GM21526 (cell line): ENCODE measurements around the gene ZBTB16.

Source experiments
- ATAC-seq: cut with Tn5 transposase; IDR thresholded peaks from one replicate; pipeline ENCODE4 v1.9.1; 2021; ENCODE audit warnings: moderate library complexity; ENCODE audit not compliant: unreplicated experiment, low FRiP score

The ZBTB16 gene

GRCh38 chr11:114124601-114125144 is 65.2 kb downstream of the ZBTB16 start:
- no peak for ATAC-seq

GRCh38 chr11:114125531-114125930 is 66.0 kb downstream of the ZBTB16 start:
- no peak for ATAC-seq

- no peak for ATAC-seq
These were observed 66.4 kb downstream of the ZBTB16 start for GRCh38 chr11:114125959-114126358.

GRCh38 chr11:114128399-114128798 is 68.9 kb downstream of the ZBTB16 start:
- ATAC-seq = no peak

GRCh38 chr11:114129142-114129541 is 69.6 kb downstream of the ZBTB16 start:
- ATAC-seq = no peak

GRCh38 chr11:114129699-114130098 is 70.2 kb downstream of the ZBTB16 start:
- ATAC-seq = no peak

- no peak for ATAC-seq
These were observed 70.6 kb downstream of the ZBTB16 start for GRCh38 chr11:114130115-114130576.

- ATAC-seq = no peak
These were observed 71.2 kb downstream of the ZBTB16 start for GRCh38 chr11:114130629-114131277.

GRCh38 chr11:114131461-114131864 is 72.0 kb downstream of the ZBTB16 start:
- ATAC-seq = no peak

GRCh38 chr11:114132417-114132816 is 72.9 kb downstream of the ZBTB16 start:
- no peak for ATAC-seq

GRCh38 chr11:114132944-114133394 is 73.5 kb downstream of the ZBTB16 start:
- no peak for ATAC-seq

- no peak for ATAC-seq
These were observed 74.2 kb downstream of the ZBTB16 start for GRCh38 chr11:114133548-114134329.

- ATAC-seq = no peak
These were observed 75.4 kb downstream of the ZBTB16 start for GRCh38 chr11:114134870-114135269.

- ATAC-seq = no peak
These were observed 76.2 kb downstream of the ZBTB16 start for GRCh38 chr11:114135737-114136151.

GRCh38 chr11:114136686-114137640 is 77.5 kb downstream of the ZBTB16 start:
- no peak for ATAC-seq

GRCh38 chr11:114137838-114138237 is 78.3 kb downstream of the ZBTB16 start:
- ATAC-seq = no peak

GRCh38 chr11:114138411-114138810 is 78.9 kb downstream of the ZBTB16 start:
- ATAC-seq = no peak

GRCh38 chr11:114140826-114141225 is 81.3 kb downstream of the ZBTB16 start:
- ATAC-seq = no peak

- ATAC-seq = no peak
These were observed 82.5 kb downstream of the ZBTB16 start for GRCh38 chr11:114141863-114142580.

- no peak for ATAC-seq
These were observed 83.2 kb downstream of the ZBTB16 start for GRCh38 chr11:114142707-114143106.
